ENCODE data around the gene EP300.
"Not testable (repeated sequence)": the region's sequence is repeated elsewhere in the genome, so short reads cannot be mapped to it uniquely, and the experiment has no call there.

The EP300 gene

DNA sequence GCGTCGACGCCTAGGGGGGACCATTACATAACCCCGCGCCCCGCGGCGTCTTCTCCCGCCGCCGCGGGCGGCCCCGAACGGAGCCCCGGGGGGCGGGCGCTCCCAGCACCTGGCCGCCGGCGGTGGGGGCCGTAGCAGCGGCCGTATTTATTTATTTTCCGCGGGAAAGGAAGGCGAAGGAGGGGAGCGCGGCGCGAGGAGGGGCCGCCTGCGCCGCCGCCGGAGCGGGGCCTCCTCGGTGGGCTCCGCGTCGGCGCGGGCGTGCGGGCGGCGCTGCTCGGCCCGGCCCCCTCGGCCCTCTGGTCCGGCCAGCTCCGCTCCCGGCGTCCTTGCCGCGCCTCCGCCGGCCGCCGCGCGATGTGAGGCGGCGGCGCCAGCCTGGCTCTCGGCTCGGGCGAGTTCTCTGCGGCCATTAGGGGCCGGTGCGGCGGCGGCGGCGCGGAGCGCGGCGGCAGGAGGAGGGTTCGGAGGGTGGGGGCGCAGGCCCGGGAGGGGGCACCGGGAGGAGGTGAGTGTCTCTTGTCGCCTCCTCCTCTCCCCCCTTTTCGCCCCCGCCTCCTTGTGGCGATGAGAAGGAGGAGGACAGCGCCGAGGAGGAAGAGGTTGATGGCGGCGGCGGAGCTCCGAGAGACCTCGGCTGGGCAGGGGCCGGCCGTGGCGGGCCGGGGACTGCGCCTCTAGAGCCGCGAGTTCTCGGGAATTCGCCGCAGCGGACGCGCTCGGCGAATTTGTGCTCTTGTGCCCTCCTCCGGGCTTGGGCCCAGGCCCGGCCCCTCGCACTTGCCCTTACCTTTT lies at the start of gene EP300:
Gene EP300 (plus strand): TSS at position 570 of the 795 bp plus-strand sequence. CDS start 413 bp downstream, outside the sequence.
- TF ChIP-seq CTCF (IDR thresholded peaks at IDR 0.05) (peak; percentile 10; the same call in 1 of the 2 replicates), ZFX (IDR thresholded peaks at IDR 0.05; ENCODE audit: borderline replicate concordance) (no peak)
- H3K27ac ChIP-seq: peak within 1 kb of the TSS; percentile 99

DNA sequence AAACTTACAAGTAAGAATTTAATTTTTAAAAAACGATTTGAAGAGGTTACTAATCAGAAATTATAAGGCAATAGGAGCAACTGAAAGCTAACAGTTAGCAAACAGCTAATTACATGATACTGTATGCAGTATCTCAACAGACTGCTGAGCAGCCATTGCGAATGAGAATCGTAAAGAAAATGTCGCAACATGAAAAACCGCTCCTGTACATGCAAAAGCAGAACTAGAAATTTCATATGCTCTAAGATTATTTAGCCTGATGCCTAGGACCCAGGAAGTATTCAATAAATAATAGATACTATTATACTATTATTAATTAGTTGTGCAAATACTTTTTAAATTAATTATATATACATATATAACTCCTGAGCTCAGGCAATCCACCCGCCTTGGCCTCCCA lies 48.7 kb upstream of the EP300 start:
- TF ChIP-seq CTCF (IDR thresholded peaks at IDR 0.05): no peak
- TF ChIP-seq ZFX (IDR thresholded peaks at IDR 0.05; ENCODE audit: borderline replicate concordance): no peak
- H3K27ac ChIP-seq: no peak overlapping the region

DNA sequence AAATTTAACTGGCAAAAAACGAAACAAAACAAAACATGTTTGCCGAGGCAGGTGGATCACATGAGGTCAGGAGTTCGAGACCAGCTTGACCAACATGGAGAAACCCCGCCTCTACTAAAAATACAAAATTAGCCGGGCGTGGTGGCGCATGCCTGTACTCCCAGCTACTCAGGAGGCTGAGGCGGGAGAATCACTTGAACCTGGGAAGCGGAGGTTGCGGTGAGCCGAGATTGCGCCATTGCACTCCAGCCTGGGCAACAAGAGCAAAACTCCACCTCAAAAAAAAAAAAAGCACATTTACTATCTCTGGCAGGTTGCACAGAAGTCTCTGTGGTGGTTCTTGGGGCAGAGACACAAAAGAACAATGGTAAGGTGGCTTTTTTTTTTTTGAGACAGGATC lies 46.8 kb upstream of the EP300 start:
- H3K27ac ChIP-seq: not testable (repeated sequence)

DNA sequence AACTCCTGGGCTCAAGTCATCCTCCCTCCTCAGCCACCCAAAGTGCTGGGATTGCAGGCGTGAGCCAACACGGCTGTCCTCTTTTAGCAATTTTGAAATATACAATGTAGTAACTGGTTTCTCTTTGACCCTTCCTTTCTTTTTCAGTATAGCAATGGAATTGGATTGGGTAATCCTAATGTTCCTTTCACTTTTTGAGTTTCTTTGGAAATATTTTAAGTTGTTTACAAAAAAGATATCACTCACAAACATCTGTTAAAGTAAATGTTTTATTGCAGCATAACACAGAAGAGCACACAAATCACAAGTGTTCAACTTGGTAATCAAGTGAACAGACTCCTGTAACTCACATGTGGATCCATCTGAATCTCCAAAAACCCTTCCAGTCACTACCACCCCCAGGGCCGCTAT lies 44.6 kb upstream of the EP300 start:
- no peak for TF ChIP-seq ZFX (IDR thresholded peaks at IDR 0.05; ENCODE audit: borderline replicate concordance)
- TF ChIP-seq CTCF (IDR thresholded peaks at IDR 0.05): no peak

DNA sequence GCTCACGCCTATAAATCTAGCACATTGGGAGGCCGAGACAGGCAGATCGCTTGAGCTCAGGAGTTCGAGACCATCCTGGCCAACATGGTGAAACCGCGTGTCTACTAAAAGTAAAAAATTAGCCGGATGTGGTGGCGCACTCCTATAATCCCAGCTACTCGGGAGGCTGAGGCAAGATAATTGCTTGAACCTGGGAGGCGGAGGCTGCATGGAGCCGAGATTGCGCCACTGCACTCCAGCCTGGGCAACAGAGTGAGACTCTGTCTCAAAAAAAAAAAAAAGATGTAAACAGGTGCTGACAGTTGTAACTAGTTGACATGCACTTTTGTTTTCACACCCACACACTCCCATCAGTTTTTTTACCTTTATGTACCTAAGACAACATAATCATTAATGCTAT lies 44.0 kb upstream of the EP300 start:
- H3K27ac ChIP-seq: not testable (repeated sequence)

More for the DNA sequence above, 44.6 kb upstream of the EP300 start:
- H3K27ac ChIP-seq: no peak overlapping the region

DNA sequence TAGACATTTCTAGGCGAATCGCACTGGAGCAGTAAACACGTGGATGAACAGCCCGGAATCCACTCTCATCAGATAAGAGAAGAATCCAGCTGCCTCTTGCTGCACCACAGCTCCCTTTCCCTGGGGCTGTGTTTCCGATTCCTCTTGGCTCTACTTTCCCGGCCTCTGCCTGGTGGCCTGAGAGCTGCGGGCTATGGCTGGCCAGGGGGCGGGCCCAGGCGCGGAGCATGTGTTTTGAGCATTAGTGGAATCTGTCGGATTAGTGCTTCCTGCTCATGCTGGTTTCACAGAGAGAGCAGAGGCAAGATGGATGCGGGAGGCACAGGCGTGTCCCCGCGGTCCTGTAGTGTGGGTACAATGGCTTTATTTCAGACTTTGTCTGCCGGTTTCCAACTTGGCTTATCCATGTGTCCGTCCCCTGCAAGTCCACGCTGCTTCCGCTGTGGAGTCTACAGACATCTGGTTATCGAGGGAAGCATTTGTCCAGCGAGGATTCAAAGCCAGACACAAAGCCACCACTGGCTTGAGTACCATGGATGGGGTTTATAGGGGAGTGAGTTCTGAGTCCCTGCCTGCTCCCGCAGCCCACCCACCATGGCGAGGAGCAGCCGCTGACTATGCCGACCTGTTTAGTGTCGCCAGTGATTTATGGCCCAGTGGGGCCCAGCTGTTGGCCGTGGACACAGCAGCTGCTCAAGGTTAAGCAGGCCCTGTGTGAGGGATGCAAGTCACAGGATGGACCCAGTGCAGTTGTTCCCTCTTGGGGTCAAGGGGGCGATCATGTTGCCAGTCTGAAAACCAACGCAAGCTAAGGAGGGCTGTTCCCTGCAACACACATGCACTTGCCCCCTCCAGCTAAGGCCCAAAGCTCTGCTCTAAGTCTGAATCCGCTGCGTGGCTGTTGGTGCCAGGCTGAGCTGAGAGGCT lies 43.3 kb upstream of the EP300 start:
- H3K27ac ChIP-seq: no peak overlapping the region
- TF ChIP-seq ZFX (IDR thresholded peaks at IDR 0.05; ENCODE audit: borderline replicate concordance): no peak
- TF ChIP-seq CTCF (IDR thresholded peaks at IDR 0.05): no peak

DNA sequence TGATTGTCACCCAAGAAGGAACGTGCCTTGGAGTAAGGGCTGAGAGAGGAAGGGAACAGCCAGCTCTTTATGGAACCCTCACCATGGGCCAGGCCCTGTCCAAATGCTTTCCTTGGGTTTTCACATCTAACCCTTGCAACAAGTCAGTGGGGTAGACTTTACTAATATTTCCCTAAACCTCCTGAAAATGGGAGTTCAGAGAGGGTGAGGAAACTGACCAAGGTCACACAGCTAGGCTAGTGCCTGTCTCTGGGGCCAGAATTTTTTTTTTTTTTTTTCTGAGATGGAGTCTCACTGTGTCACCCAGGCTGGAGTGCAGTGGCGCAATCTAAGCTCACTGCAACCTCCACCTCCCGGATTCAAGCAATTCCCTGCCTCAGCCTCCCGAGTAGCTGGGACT lies 42.6 kb upstream of the EP300 start:
- H3K27ac ChIP-seq: not testable (repeated sequence)

DNA sequence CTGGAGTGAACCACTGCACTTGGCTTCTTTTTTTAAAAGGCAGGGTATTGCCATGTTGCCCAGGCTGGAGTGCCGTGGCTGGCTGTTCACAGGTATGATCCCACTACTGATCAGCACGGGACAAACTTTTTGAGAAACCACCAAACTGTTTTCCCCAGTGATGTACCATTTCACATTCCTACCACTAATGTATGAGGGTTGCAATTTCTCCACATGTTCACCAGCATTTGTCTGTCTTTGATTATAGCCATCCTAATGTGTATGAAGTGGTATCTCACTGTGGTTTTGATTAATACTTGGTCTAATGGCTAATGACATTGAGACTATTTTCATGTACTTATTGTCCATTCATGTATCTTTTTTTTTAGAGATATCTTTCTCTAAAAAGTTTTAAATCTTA lies 41.5 kb upstream of the EP300 start:
- TF ChIP-seq CTCF (IDR thresholded peaks at IDR 0.05) (no peak), ZFX (IDR thresholded peaks at IDR 0.05; ENCODE audit: borderline replicate concordance) (no peak)
- H3K27ac ChIP-seq: no peak overlapping the region

Data from 22Rv1 (cell line).